A549 (cell line): Measurements from ENCODE around the gene IL19.

Experiments used
- JUN ChIP-seq, 2 experiments: fragments of >200 bp; sonication (Bioruptor Twin); formaldehyde crosslinking; IDR thresholded peaks; 2 replicates in 1 of 2; 3 replicates in 1 of 2; pipeline ENCODE4 v1.6.1; 2016 to 2017
- POLR2A ChIP-seq: IDR thresholded peaks from 2 replicates; pipeline ENCODE4 v1.6.1; 2012; ENCODE audit warnings: mild to moderate bottlenecking, low read length
- RCOR1 ChIP-seq: fragments of 150-350 bp; IDR thresholded peaks from 2 replicates; pipeline ENCODE4 v1.6.1; 2014; ENCODE audit warnings: antibody characterized with exemption, low read length, low read depth
- TF ChIP-seq, protein P1 (sequence below): fragments of >200 bp; sonication (Bioruptor Twin); formaldehyde crosslinking; IDR thresholded peaks from 3 replicates; pipeline ENCODE4 v1.5.1; 2016

DNA sequence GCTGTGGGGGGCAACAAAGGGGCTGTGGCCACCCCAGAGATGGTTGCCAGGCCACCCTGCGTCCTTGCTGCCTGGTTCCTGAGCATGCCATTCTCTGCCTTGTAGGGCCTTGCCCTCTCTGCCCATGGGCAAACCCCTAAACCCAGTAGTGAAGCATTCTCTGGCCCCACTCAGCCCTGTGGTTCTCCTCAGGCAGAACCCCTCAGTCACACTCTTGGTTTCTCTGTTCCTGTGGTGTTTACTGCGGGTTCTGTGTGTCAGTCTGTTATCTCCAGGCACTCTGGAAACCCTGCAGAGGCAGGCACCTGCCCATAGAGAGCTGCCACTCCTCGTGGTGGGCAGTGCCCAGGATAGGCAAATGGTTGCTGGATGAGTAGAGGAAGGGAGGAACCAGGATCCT lies 41.1 kb upstream of the IL19 start:
- TF ChIP-seq POLR2A, result no peak
- TF ChIP-seq JUN (IDR thresholded peaks at IDR 0.05), result no peak
- TF ChIP-seq RCOR1, result no peak
- TF ChIP-seq, protein P1, sequence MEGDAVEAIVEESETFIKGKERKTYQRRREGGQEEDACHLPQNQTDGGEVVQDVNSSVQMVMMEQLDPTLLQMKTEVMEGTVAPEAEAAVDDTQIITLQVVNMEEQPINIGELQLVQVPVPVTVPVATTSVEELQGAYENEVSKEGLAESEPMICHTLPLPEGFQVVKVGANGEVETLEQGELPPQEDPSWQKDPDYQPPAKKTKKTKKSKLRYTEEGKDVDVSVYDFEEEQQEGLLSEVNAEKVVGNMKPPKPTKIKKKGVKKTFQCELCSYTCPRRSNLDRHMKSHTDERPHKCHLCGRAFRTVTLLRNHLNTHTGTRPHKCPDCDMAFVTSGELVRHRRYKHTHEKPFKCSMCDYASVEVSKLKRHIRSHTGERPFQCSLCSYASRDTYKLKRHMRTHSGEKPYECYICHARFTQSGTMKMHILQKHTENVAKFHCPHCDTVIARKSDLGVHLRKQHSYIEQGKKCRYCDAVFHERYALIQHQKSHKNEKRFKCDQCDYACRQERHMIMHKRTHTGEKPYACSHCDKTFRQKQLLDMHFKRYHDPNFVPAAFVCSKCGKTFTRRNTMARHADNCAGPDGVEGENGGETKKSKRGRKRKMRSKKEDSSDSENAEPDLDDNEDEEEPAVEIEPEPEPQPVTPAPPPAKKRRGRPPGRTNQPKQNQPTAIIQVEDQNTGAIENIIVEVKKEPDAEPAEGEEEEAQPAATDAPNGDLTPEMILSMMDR, result no peak
